ENCODE data around the gene PTPRG.
A peak's percentile ranks its signal among the peaks of the same experiment; 100 is the strongest.

Gene PTPRG

GRCh38 chr3:62265528-62265927 is 704.2 kb downstream of the PTPRG start:
- DNase-seq (ENCODE audit: low read depth in 2 of 2) = no peak

GRCh38 chr3:62266668-62267283 is 705.4 kb downstream of the PTPRG start:
- DNase-seq (ENCODE audit: low read depth in 2 of 2) = no peak

GRCh38 chr3:62276658-62277180 is 715.3 kb downstream of the PTPRG start:
- no peak for DNase-seq (ENCODE audit: low read depth in 2 of 2)

GRCh38 chr3:62277450-62277849 is 716.1 kb downstream of the PTPRG start:
- DNase-seq (ENCODE audit: low read depth in 2 of 2) = no peak

GRCh38 chr3:62277986-62278385 is 716.6 kb downstream of the PTPRG start:
- DNase-seq (ENCODE audit: low read depth in 2 of 2) = no peak

- no peak for DNase-seq (ENCODE audit: low read depth in 2 of 2)
Measured at GRCh38 chr3:62281726-62282125, 720.4 kb downstream of the PTPRG start.

GRCh38 chr3:62284442-62284841 is 723.1 kb downstream of the PTPRG start:
- no peak for DNase-seq (ENCODE audit: low read depth in 2 of 2)

- DNase-seq (ENCODE audit: low read depth in 2 of 2) = no peak
Measured at GRCh38 chr3:62287392-62287927, 726.1 kb downstream of the PTPRG start.

- DNase-seq (ENCODE audit: low read depth in 2 of 2) = no peak
Measured at GRCh38 chr3:62289922-62290321, 728.6 kb downstream of the PTPRG start.

- no peak for DNase-seq (ENCODE audit: low read depth in 2 of 2)
Measured at GRCh38 chr3:62293051-62293780, 731.8 kb downstream of the PTPRG start.

GRCh38 chr3:62295571-62295970 is 734.2 kb downstream of the PTPRG start:
- DNase-seq (ENCODE audit: low read depth in 2 of 2) = no peak

- no peak for DNase-seq (ENCODE audit: low read depth in 2 of 2)
Measured at GRCh38 chr3:62300617-62301016, 739.2 kb downstream of the PTPRG start.

GRCh38 chr3:62312201-62312600 is 750.8 kb downstream of the PTPRG start:
- no peak for DNase-seq (ENCODE audit: low read depth in 2 of 2)

GRCh38 chr3:62316525-62316924 is 755.2 kb downstream of the PTPRG start:
- no peak for DNase-seq (ENCODE audit: low read depth in 2 of 2)

GRCh38 chr3:62318365-62318751 is 757.0 kb downstream of the PTPRG start:
- DNase-seq (ENCODE audit: low read depth in 2 of 2) = no peak

GRCh38 chr3:62318752-62319569 is 757.6 kb downstream of the PTPRG start:
- DNase-seq (ENCODE audit: low read depth in 2 of 2) = peak; percentile 53 to 63

- no peak for DNase-seq (ENCODE audit: low read depth in 2 of 2)
Measured at GRCh38 chr3:62319570-62320243, 758.3 kb downstream of the PTPRG start.

GRCh38 chr3:62323241-62323640 is 761.9 kb downstream of the PTPRG start:
- no peak for DNase-seq (ENCODE audit: low read depth in 2 of 2)

- no peak for DNase-seq (ENCODE audit: low read depth in 2 of 2)
Measured at GRCh38 chr3:62325896-62326295, 764.5 kb downstream of the PTPRG start.

GRCh38 chr3:62329971-62330370 is 768.6 kb downstream of the PTPRG start:
- DNase-seq (ENCODE audit: low read depth in 2 of 2) = no peak

GRCh38 chr3:62332017-62332416 is 770.6 kb downstream of the PTPRG start:
- DNase-seq (ENCODE audit: low read depth in 2 of 2) = no peak

GRCh38 chr3:62332835-62333244 is 771.5 kb downstream of the PTPRG start:
- DNase-seq (ENCODE audit: low read depth in 2 of 2) = no peak

Measured in activated CD4-positive, alpha-beta T cell treated with anti-CD3 and anti-CD28 coated beads for 24 hours (primary cell).